Keratinocyte (primary cell): ENCODE measurements around the gene SPOCK3.

Experiments
- EZH2 ChIP-seq: IDR thresholded peaks from one replicate; pipeline ENCODE4 v1.6.1; 2012; ENCODE audit warnings: inconsistent platforms, mild to moderate bottlenecking, low read length, moderate library complexity
- TF ChIP-seq, protein P1 (sequence below), 3 experiments: IDR thresholded peaks in 1 of 3; conservative IDR thresholded peaks in 1 of 3; optimal IDR thresholded peaks in 1 of 3; 2 replicates in 2 of 3; 3 replicates in 1 of 3; pipeline versions ENCODE3 to v1.5.1; 2011; ENCODE audit warnings: low read length in 3 of 3, mild to moderate bottlenecking in 3 of 3, moderate library complexity in 2 of 3, control low read depth in 1 of 3, inconsistent platforms in 1 of 3; ENCODE audit not compliant: insufficient read depth in 2 of 3; ENCODE audit errors: extremely low read depth in 1 of 3

DNA sequence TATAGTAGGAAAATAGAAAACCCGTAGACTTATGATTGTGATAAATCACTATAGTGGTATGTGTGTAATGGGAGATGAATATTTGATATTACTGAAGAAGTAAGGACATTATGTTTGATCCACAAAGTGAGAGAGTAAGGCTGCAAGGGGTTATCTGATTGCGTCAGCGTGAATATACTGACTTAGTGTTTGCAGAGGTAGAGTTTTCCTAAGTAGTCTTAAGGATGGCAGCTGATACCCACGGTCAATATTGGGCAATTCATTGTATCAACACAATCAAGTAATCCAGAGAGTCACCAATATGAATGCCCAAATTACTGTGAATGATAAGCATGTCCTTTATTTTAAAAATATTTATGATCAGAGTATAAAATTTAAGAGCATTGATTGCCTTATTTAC lies 83.7 kb downstream of the SPOCK3 start:
- TF ChIP-seq, protein P1, sequence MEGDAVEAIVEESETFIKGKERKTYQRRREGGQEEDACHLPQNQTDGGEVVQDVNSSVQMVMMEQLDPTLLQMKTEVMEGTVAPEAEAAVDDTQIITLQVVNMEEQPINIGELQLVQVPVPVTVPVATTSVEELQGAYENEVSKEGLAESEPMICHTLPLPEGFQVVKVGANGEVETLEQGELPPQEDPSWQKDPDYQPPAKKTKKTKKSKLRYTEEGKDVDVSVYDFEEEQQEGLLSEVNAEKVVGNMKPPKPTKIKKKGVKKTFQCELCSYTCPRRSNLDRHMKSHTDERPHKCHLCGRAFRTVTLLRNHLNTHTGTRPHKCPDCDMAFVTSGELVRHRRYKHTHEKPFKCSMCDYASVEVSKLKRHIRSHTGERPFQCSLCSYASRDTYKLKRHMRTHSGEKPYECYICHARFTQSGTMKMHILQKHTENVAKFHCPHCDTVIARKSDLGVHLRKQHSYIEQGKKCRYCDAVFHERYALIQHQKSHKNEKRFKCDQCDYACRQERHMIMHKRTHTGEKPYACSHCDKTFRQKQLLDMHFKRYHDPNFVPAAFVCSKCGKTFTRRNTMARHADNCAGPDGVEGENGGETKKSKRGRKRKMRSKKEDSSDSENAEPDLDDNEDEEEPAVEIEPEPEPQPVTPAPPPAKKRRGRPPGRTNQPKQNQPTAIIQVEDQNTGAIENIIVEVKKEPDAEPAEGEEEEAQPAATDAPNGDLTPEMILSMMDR (optimal IDR thresholded peaks at IDR 0.05 in 1 of 3, IDR thresholded peaks at IDR 0.05 in 1 of 3, conservative IDR thresholded peaks at IDR 0.05 in 1 of 3; ENCODE audit: extremely low read depth in 1 of 3, insufficient read depth in 2 of 3, low read length in 3 of 3) = no peak
- TF ChIP-seq EZH2 = no peak
